HG03469 (cell line): ENCODE results near the gene PAX7.

Source experiments
- ATAC-seq: cut with Tn5 transposase; IDR thresholded peaks from one replicate; pipeline ENCODE4 v1.9.1; 2021; ENCODE audit warnings: mild to moderate bottlenecking, moderate library complexity, moderate number of reproducible peaks; ENCODE audit not compliant: unreplicated experiment

The PAX7 gene

GRCh38 chr1:18697541-18697940 lies 66.9 kb downstream of the PAX7 start:
- ATAC-seq = no peak

- no peak for ATAC-seq
Observed at GRCh38 chr1:18700530-18700929, 69.9 kb downstream of the PAX7 start.

- ATAC-seq = no peak
Observed at GRCh38 chr1:18701183-18701582, 70.5 kb downstream of the PAX7 start.

- ATAC-seq = no peak
Observed at GRCh38 chr1:18703041-18703621, 72.5 kb downstream of the PAX7 start.

- ATAC-seq = no peak
Observed at GRCh38 chr1:18705811-18706210, 75.2 kb downstream of the PAX7 start.

GRCh38 chr1:18707696-18708257 lies 77.1 kb downstream of the PAX7 start:
- no peak for ATAC-seq

GRCh38 chr1:18710002-18710401 lies 79.4 kb downstream of the PAX7 start:
- ATAC-seq = no peak

GRCh38 chr1:18711003-18711402 lies 80.4 kb downstream of the PAX7 start:
- ATAC-seq = no peak

GRCh38 chr1:18711536-18712251 lies 81.0 kb downstream of the PAX7 start:
- no peak for ATAC-seq

- ATAC-seq = no peak
Observed at GRCh38 chr1:18712252-18712600, 81.6 kb downstream of the PAX7 start.

GRCh38 chr1:18714404-18715175 lies 83.9 kb downstream of the PAX7 start:
- no peak for ATAC-seq

GRCh38 chr1:18716112-18716784 lies 85.6 kb downstream of the PAX7 start:
- no peak for ATAC-seq

GRCh38 chr1:18716785-18717678 lies 86.4 kb downstream of the PAX7 start:
- no peak for ATAC-seq

GRCh38 chr1:18719786-18720451 lies 89.3 kb downstream of the PAX7 start:
- no peak for ATAC-seq

- ATAC-seq = no peak
Observed at GRCh38 chr1:18721041-18721440, 90.4 kb downstream of the PAX7 start.

GRCh38 chr1:18721776-18722175 lies 91.1 kb downstream of the PAX7 start:
- ATAC-seq = no peak

- ATAC-seq = no peak
Observed at GRCh38 chr1:18722270-18722669, 91.6 kb downstream of the PAX7 start.

GRCh38 chr1:18723206-18723605 lies 92.6 kb downstream of the PAX7 start:
- no peak for ATAC-seq

- no peak for ATAC-seq
Observed at GRCh38 chr1:18723701-18724411, 93.2 kb downstream of the PAX7 start.
